Cardiac fibroblast (primary cell): ENCODE data around the gene DNAJC25.

Source experiments
- DNase-seq, 2 donors: peaks; one replicate each; pipeline versions ENCODE4 v3.0.0 to v3.0.0-alpha.2; 2010; ENCODE audit warnings: low read depth in 2 of 2
- H3K4me3 ChIP-seq, 2 donors: replicated peaks in 1 of 2; 1 replicate in 1 of 2; 2 replicates in 1 of 2; pipeline ENCODE4 v1.5.1; 2011; ENCODE audit warnings: low read depth in 2 of 2, low read length in 2 of 2, mild to moderate bottlenecking in 2 of 2, moderate library complexity in 1 of 2
- TF ChIP-seq, protein P1 (sequence below): IDR thresholded peaks from one replicate; pipeline ENCODE4 v1.5.1; 2011; ENCODE audit warnings: low read depth, mild to moderate bottlenecking, low read length, inconsistent platforms

Gene DNAJC25

DNA sequence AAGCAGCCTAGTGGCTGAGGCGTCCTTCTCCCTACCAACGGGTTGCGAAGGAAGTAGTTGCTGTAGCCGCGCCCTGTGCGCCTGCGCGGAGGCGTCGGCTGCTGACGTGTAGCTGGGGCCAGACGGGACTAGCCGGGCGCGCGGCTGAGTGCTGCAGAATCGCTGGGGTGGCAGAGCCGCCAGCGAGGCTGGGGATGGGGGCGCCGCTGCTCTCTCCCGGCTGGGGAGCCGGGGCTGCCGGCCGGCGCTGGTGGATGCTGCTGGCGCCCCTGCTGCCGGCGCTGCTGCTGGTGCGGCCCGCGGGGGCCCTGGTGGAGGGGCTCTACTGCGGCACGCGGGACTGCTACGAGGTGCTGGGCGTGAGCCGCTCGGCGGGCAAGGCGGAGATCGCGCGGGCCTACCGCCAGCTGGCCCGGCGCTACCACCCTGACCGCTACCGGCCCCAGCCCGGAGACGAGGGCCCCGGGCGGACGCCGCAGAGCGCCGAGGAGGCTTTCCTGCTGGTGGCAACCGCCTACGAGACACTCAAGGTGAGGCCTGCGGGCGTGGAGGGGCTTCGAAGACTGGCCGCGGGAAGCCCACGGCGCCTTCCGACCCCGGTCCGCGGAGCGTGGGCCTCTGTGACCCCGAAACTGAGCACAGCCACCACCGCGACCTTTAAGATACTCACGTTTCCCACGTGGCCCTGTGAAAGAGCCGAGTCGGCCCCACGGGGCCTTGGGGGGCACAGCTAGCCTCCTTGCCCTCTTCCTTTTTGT is at the start of gene DNAJC25:
Gene DNAJC25, plus strand, starts transcription at position 121 of the 758 bp plus-strand sequence. Its CDS starts 74 bp downstream, at position 195.
- peak within 1 kb of the TSS; percentile 90 to 92 for H3K4me3 ChIP-seq
- TF ChIP-seq, protein P1, sequence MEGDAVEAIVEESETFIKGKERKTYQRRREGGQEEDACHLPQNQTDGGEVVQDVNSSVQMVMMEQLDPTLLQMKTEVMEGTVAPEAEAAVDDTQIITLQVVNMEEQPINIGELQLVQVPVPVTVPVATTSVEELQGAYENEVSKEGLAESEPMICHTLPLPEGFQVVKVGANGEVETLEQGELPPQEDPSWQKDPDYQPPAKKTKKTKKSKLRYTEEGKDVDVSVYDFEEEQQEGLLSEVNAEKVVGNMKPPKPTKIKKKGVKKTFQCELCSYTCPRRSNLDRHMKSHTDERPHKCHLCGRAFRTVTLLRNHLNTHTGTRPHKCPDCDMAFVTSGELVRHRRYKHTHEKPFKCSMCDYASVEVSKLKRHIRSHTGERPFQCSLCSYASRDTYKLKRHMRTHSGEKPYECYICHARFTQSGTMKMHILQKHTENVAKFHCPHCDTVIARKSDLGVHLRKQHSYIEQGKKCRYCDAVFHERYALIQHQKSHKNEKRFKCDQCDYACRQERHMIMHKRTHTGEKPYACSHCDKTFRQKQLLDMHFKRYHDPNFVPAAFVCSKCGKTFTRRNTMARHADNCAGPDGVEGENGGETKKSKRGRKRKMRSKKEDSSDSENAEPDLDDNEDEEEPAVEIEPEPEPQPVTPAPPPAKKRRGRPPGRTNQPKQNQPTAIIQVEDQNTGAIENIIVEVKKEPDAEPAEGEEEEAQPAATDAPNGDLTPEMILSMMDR: no peak
- peak; percentile 99 for DNase-seq

DNA sequence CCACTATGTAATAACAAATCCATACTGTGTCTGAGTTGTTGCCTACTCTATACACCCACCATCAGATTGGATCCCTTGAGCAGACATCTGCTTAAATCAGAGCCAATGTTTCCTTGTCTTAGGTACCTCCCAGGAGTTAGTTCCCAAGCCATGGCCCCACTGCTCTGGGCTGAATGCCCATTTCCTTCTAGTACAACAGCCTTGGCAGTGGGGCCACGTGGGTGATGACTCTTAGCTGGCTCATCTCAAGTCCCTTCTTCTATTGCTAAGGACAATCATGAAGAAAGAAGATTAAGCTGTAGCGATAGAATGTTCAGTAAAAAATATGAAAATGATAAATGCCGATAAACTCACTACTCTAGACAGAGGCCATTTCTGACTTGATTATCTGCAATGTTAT is 48.2 kb upstream of the DNAJC25 start:
- no peak overlapping the region for H3K4me3 ChIP-seq
- TF ChIP-seq, protein P1: no peak
- DNase-seq: peak; percentile 76 to 84

- no peak overlapping the region for H3K4me3 ChIP-seq
- TF ChIP-seq, protein P1: no peak
- no peak for DNase-seq
Measured at GRCh38 chr9:111586378-111586777, 44.8 kb upstream of the DNAJC25 start.

DNA sequence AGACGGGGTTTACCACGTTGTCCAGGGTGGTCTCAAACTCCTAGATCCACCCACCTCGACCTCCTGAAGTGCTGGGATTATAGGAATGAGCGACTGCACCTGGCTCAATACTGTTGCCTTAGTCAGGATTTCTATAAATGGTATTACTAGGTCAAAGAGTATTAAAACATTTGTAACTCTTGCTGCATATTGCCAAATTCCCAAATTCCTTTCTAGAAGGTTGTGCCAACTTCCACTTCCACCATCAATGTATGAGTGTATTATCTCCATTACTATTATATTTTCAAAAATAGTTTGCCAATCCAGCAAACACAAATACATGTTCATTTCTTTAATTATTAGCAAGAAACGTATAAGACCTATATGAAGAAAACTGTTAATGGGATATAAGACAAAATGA is 42.3 kb upstream of the DNAJC25 start:
- TF ChIP-seq, protein P1: no peak
- H3K4me3 ChIP-seq: no peak overlapping the region
- peak; percentile 18 to 61 for DNase-seq

DNA sequence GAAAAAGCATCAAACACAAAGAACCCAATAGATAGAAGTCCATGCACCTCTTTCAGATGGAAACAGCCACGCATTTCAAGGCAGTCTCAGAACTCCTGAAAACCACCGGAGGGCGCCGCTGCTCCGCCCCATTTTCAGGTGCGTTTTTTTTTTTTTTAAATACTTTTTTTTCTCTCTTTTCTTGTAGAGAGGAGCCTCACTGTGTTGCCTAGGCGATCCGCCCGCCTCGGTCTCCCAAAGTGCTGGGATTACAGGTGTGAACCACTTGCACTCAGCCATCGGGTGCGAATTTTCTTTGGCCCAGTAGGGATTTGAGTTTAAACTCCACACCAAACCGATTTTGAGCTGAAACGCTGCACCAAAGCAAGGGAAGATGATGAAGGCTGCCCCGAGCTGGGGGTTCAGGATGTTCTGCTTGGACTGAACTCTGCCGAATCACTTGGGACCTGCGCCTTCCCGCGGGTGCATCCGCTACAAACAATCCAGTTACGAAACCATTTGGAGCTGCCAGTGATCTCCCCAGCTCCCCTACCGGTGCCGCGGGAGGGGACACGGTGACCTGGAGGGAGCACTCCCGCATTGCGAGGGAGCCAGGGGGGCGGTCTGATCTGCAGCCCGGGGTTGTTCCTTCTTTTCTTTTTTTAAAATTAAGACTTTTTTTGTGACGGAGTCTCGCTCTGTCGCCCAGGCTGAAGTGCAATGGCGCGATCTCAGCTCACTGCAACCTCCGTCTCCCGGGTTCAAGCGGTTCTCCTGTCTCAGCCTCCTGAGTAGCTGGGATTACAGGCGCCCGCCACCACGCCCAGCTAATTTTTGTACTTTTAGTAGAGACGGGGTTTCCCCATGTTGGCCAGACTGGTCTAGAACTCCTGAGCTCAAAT is 33.0 kb upstream of the DNAJC25 start:
- TF ChIP-seq, protein P1: peak; percentile 68
- H3K4me3 ChIP-seq: peak overlapping the region; percentile 54 to 72
- DNase-seq: peak; percentile 72 to 79

- H3K4me3 ChIP-seq: peak overlapping the region; percentile 54 to 72
- DNase-seq: peak; percentile 53 to 74
- TF ChIP-seq, protein P1: no peak
Measured at GRCh38 chr9:111598733-111599091, 32.4 kb upstream of the DNAJC25 start.
